Stimulated activated CD8-positive, alpha-beta memory T cell treated with anti-CD3 and anti-CD28 coated beads, Interleukin-7, amount 100 ng/mL, for 1 hour (primary cell): ENCODE measurements around the gene DOK4.

Experiments
- DNase-seq, 2 donors: peaks; one replicate each; pipeline ENCODE4 v3.0.0-alpha.2; 2020; ENCODE audit warnings: low read depth in 2 of 2

DOK4 gene

DNA sequence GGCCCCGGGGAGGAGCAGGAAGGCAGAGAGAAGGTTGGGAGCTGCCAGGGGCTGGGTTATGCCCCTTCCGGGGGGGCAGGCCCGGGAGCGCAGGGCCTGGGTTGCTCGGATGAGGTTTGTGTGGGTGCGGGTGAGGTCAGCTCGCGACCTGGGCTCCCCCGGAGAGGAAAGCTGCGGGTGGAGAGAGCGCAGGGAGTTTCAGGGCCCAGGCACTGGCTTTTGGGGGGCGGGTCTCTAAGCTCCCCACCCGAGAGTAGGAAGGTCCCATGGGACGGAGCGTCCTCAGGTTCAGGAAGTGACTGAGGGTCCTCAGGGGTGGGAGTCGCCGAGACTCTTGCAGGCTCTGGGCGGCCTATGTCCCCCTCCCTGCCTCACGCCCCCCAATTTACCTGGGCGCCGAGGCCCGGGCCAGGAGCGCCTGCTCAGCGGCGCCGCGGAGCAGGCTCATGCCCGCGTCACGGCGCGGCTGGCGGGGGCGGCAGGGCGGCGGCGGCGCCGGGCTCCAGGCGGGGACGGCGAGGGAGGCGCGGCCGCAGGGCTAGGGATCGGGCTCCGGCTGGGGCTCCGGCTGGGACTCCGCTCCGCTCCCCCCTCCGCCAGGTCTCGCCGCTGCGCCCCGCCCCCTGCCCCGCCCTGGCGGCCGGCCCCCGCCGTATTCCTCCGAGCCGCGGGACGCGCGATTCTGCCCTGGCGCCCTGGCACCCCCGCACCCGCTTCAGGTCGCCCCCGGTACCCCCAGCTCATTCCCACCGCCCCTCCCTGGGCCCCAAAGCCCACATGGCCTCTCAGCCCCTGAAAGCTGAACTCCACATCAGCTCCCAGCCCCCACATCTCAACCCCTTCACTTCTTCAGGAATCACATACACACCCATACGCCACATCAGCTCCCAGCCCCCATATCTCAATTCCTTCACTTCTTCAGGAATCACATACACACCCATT, at the start of gene DOK4:
Gene DOK4, minus strand, starts transcription at position 578 of the 942 bp plus-strand sequence. CDS start 6,986 bp downstream, outside the sequence.
- DNase-seq = peak; percentile 57 to 68

DNA sequence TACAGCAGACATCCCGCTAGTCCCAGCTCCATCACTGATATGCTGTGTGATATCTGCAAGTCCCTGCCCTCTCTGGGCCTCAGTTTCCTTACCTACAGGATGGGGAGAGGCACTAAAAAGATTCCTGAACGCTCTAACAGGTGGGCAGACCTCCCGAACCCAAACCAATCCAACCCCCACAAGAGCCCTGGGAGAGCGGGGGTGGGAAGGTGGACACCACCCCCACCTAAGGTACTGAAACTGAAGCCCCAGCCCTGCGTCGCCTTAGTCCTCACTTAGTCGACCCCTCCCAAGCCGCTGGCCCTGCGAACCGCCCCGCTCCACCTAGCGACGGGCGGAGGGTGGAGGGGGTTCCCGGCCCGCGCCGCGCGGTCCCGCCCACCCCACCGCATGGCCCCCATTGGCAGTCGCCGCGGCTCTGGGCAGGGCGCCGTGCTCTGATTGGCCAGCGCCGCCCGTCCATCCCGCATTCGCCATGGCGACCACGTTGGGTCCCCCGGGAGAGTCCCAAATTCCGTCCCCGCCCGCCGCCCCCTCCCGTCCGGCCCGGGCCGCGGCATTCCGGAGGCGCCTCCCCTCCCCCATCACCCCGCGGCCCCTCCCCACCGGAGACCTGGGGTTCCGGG, 49.5 kb upstream of the DOK4 start:
- peak; percentile 88 to 90 for DNase-seq

DNA sequence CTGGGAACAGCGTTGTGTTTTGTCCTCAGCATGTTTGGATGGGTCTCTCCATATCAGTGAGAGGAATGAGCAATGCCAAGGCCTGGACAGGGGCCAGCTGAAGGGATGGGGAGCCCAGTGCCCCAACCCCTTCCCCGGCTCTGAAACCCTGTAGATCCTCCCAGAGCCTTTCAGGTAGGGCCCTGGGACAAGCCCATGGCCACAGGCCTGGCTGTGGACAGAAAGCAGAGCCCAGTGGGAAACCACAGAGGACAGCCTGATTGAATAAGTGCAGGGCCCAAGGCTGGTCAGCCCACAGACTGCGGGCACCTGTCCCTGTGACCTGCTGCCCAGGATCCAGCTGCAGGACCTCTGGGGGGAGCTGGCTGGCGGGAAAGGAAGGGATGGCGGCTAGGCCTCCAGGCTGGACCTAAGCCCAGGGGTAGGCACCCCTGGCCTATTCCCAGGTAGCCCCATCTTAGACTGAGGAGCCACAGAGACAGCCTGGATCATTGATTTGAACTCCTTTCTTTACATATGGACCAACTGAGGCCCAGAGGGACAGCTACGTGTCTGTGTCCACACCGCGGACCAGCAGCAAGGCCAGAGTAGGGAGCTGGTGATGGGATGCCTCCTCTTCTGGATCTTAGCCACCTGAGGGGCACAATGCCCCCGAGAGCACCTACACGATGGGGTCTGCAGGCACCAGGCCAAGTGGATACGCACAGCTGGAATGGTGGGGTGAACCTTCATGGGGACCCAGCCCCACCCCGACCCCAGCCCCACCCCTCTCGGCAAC, 48.8 kb upstream of the DOK4 start:
- DNase-seq = no peak

DNA sequence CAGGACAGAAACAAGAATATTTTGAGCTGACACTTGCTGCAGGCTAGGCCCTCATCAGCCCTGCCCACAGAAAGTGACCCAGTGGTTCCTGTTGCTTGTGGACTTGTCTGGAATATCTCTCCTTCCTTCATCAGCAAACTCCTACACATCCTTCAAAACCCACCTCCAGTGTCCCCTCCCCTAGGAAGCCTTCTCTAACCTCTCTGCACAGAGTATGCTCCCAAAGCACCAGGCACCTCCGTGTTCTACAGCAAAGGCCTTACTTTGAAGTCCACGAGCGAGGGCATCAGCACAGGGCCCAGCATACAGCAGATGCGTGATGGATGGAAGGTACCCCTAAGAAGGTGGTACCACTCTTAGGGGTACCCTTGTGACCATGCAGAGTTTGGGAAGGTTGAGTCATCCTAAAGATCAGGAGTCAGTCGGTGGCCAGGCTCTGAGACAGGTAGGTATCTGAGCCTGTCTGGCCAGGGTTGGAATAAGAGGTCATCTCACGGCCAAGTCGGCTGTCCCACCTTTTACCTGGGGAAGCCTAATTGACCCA, 48.1 kb upstream of the DOK4 start:
- DNase-seq = no peak

DNA sequence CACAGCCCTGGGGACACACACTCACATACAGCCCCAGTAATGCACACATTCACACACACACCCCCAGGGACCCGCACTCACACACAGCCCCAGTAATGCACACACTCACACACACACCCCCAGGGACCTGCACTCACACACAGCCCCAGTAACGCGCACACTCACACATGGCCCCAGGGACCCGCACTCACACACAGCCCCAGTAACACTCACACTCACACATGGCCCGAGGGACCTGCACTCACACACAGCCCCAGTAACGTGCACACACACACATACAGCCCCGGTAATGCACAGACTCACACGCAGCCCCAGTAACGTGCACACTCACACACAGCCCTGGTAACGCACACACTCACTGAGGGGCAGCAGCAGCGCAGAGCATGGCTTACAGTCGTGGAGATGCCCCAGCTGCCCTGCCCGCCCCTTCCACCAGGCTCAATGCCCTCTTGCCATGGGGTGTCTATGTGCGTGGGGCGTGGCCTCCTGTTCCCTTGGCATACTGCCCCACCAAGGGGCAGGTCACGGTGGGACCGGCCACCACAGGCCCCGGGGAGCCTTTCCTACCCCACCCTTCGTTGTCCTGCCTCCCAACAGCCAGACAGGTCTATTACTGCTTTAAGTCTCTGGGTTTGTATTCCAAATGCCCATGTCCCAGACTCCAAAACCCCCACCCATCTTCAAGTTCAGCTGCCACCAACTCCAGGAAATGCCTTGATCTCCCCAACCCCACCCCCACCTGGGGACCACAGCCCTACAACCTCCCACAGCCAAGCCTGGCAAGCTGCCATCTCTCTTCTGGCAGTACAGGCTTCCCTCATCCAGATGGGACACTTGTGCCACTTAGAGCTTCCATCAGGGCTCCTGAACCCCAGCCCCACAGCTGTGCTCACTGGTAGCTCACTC, 47.4 kb upstream of the DOK4 start:
- DNase-seq = no peak

DNA sequence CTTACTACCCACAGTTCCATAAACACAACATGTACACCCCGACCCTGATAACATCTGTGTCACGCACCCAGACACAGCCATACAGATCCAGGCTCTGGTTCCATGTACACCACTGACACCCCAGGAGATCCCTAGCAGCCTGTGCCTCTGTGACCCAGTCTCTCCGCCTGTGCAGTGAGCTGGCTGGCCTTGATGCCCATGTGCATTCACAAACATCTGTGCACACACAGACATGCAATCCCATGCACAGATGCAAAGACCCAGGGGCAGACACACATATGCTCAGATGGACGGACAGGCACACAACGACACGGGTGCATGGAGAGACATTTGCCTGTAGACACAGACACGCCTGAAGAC, 46.0 kb upstream of the DOK4 start:
- DNase-seq = no peak

DNA sequence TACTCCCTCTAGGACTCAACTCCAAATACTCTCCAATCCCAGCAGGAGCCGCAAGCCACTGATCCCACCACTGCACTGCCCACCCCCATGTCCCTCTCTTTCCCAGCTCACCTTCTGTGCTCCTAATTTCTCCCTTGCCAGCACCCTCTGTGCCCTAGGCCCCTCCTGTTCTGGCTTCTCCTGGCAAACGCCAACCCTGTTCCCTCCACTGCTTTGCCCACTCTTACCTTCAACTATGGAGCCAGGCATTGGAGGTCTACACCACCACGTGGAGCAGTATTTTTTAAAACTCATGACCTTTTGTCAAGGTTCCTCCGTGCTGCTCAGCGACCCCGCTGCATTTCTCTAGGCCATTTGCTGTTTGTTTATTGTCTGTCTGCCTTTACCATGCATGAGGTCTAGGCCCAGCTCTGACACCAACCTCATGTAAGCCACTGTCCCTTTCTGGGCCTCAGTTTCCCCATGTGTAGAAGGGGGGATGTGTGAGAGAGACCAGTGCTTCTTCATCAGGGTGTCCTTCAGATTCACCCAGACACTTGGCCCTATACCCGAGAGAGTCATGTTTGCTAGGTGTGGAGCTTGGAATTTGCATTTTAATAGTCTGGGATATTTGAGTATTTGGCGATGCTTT, 45.5 kb upstream of the DOK4 start:
- no peak for DNase-seq

DNA sequence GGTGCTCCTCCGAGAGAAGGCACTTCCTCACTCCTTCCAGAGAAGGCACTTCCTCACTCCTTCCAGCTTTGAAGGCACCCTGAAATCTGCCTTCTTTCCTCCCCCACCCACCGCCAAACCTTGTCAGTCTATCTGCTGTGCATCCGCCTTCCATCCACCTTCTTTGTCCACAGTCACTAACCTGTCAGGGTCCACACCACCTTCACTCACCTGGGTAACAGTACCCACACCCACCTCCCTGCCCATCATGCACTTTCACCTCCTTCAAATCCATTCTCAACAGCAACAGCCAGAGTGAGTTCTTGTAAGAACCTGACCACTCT, 44.9 kb upstream of the DOK4 start:
- DNase-seq = no peak

DNA sequence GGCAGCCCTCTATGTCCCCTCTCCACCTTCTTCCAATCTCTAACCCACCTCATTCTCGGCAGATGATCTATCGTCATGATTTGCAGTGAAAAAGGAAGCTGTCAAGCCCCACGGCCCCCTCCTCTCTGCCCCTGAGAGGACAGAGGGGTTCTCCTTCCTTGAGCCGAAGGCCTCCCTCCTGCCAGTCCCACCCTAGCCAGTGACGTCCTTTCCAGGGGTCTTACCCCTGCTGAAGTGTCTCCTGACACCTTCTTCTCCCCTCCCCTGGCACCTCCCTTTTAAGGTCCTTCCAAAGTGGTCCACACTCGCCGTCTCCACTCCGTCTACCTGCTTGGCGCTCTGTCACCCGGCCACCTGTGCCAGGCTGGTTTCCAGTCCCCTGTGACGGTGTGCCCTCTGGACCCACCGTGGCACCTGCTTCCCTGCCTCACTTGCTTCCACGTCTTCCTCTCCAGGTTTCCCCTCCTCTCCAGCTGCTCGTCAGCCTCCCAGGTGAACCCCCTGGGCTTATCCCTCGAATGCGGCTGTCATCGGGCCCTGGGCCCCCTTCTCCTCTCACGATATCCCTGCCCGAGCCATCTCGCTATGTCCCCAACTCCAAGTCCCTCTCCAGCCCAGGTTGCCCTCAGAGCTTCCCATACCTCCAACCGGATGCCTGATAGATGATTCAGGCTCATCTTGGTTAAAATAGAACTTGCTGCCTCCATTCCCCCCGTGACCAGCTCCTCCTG, 44.4 kb upstream of the DOK4 start:
- no peak for DNase-seq

DNA sequence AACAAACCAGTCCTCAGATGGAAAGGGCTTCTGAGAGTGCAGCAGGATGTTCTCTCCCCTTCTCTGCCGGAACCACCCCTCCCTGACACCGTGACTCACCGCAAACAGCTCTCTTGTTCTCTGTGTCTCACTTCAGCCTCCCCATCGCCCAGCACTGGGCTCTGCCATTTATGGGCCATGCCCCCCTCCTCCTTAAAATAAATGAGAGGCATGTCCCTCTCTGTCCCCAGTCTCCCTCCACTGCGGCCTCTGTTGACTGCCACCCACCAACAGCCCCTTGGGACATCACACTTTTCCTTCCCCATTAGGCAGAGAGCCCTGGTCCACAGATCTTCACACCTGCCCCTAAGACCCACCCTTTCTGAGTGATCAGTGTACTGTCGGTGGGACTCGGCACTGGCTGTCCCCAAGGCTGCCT, 43.8 kb upstream of the DOK4 start:
- peak; percentile 47 to 59 for DNase-seq

DNA sequence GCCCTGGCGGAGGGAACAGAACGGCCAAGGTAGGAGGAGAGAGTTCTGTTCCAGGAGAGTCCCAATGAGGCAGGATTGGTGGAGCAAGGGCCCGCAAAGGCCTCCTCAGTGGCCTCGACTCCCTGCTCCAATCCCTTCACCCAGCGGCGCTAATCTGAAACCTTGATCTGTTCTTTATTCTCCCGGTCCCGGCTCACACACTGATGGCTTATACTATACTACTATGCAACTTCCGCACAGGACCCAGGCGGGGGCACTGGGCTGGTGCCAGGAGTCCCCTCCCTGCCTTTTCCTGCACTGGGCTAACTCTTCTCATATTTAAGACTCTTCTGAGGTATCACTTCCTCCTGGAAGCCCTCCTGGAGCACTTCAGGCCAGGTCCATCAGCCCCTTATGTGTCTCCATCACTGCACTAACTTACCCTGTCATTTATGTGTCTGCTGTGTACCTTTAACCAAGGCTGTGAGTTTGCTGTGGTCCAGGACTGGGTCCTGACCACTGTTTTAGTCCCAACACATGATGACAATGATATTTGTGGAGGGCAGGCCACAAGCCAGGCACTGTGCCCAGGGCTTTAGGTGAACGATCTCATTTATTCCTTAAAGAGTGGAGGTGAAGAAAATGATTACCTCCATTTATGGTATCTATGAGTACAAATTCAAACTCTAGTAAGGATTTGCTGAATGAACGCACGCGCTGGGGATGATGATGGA, 43.3 kb upstream of the DOK4 start:
- no peak for DNase-seq

DNA sequence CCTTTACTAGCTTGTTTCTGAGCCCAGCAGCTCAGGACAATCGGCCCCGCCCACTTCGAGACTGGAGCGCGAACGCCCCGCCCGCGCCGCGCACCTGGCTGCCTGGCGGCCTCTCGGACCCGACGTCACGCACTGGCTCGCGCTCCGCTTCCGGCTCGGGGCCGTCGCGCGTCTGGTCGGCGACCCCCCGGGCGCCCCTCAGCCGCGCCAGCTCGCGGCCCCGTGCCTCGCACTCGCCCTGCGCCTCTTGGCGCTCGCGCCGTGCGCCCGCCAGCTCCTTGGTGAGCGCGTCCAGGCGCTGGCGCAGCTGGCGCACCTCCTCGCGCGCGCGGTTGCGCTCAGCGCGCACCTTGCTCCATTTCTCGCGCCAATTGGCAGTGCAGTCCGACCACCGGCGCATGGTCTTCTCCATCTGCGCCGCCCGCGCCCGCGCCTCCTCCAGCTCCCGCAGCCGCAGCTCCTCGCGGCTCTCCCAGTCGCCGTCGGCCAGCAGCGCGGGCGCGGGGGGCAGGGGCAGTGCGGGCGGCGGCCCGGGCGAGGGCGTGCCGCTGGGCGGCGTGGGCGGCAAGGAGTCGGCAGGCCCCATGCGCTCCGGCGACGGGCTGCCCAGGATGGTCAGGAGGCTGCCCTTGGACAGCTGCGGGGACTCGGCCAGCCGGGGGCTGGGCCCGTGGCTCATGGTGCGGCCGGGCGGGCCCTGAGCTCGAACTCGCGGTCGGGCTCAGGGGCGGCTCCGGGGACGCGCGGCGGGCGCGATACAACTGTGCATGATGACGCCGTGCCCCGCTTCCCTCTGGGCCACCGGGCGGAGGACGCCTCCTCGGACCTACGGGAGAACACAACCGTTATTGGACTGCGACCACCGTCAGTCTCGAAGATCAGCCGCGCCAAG, 42.5 kb upstream of the DOK4 start:
- DNase-seq = no peak

DNA sequence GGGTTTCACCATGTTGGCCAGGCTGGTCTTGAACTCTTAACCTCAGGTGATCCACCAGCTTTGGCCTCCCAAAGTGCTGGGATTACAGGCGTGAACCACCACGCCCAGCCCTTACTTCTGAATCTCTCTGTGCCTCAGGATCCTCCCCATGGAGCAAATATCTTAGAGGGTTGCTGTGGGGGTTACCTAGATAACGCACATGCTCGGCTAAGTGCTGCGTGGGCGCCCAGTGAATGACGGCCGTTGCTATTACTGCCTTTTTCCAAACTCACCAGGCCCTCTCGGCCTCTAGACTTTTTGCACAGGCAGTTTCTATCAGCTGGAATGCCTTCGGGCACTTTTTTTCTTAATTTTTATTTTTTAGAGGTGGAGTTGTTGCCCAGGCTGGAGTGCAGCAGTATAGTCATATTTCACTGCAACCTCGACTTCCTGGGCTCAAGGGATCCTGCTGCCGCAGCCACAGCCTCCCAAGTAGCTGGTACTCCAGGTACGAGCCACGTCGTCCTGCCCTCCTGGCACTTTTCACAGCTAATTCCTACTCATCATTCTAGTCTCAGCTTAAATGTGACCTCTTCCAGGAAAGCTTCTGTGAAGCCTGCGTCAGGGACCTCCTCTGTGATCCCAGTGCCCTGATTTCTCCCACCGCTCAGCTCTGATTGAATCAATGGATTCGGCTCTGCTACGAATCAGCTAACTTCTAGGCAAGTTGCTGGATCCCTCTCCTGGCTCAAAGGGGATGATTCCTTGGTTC, 41.5 kb upstream of the DOK4 start:
- DNase-seq = no peak

DNA sequence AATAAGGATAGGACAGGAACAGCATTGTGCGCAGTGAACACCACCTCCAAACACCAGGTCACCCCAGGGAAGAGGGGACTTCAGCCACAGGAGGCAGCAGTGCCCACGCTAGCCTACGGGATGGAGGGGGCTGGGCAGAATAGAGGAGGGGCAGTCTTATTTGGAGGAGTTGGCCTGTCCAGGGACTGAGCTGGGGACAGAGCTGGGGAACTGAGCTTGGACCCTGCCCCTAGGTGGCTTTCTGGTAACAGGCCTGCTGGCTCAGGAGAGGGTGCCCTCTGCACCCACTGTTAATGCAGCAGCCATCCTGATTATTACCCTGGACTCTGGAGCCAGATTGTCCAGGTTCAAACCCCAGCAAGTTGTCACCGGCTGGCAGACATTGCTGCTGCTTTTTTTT, 40.7 kb upstream of the DOK4 start:
- no peak for DNase-seq

DNA sequence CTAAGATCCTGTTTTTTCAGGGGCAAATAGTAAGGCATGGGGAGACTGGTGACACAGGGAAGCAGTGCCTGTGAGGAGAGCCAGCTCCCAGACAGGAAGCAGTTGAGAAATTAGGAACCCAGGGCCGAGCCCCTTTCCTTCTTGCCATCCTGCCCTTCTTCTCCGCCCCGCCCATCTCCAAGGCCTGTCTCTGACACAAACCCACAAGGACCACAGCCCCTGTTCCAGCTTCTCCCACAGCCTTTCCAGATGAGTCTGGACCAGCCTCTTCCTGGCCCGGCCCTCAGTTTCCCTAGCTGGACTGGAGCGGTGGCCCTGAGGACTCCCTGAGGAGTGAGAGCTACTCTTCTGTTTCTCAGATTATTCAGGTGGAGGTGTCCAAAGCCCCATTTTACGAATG, 40.2 kb upstream of the DOK4 start:
- DNase-seq = no peak

DNA sequence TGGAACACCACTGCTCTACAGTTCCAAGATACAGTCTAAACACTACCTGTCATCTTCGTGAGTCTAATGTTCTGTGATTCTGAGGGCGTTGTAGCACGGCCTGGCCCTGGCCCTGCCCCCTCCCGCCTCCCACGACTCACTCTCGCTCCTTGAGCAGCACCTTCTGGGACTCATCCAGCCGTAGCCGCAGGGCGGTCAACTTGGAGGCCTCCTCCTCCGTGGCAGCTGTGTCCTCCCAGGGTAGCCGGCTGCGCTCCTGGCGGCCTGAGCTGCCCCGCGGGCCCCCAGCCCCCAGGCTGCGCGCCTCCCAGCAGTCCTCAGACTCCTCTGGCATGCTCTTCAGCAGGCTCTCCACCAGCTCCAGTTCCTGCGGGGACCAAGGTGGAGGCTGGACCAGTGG, 39.5 kb upstream of the DOK4 start:
- no peak for DNase-seq

DNA sequence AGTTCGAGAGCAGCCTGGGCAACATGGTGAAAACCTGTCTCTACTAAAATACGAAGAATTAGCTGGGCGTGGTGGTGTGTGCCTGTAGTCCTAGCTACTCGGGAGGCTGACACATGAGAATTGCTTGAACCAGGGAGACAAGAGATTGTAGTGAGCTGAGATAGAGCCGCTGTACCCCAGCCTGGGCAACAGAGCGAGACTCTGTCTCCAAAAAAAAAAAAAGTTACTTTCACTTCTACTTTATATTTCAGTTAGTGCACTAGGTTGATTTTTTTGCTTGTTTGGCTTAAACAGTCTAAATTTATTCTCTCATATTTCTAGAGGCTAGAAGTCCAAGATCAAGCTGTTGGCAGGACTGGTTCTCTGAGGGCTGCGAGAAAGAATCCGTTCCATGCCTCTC, 36.7 kb upstream of the DOK4 start:
- DNase-seq = no peak
